ENCODE data around the gene CELF4.

- no peak for TF ChIP-seq POLR2A (IDR thresholded peaks at IDR 0.05)
- no peak for TF ChIP-seq CTCF (IDR thresholded peaks at IDR 0.05)
Observed at GRCh38 chr18:37274309-37275236, 291.0 kb downstream of the CELF4 start.
